ENCODE data around the gene BCL2. TPM values are rescaled to one million over a fixed set of nuclear protein-coding genes. Genes with fewer than 3 reads are reported as not detected.

The BCL2 gene
- total RNA-seq, 4 donors from 2014 or later = 14.3 to 34.8 (median 23.5) TPM

DNA sequence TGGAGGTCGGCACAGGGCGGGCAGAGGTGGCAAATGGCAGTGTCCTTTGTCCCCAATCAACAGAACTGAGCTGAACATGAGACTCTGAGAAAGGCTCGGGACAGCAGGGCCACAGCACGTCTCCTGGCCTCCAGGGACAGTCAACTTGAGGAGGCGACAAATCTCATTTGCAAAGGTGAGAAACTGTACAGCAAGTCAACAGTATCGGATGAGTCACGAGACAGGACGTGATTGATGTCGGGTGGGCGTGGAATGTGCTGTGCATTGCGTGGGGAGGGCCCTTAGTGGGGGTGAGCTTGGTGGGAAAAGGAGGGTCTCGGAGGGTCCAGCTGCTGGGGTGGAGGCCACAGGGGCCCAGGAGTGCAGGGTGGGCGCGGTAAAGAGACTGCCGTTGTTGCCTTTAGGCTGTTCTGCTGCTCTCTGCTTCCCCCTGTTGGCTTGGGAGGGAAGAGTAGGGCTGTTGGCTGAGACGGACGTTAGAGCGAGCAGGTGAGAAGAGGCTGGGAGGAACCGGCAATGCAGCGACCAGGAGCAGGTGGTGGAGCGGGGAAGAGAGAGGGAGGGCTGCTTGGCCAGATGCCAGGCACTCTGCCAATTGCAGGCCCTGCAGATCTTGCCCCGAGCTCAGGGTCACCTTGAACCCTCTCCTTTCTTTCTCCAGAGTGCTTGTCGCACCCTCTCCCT lies 164.3 kb downstream of the BCL2 start:
- DNase-seq = peak; percentile 92
- TF ChIP-seq EP300 (IDR thresholded peaks at IDR 0.05; ENCODE audit: low read depth) (no peak), POLR2AphosphoS5 (IDR thresholded peaks at IDR 0.05) (peak in 2 of 3 donors; percentile 21 to 56), POLR2A (IDR thresholded peaks at IDR 0.05) (peak; percentile 26)
- TF ChIP-seq, protein P1, sequence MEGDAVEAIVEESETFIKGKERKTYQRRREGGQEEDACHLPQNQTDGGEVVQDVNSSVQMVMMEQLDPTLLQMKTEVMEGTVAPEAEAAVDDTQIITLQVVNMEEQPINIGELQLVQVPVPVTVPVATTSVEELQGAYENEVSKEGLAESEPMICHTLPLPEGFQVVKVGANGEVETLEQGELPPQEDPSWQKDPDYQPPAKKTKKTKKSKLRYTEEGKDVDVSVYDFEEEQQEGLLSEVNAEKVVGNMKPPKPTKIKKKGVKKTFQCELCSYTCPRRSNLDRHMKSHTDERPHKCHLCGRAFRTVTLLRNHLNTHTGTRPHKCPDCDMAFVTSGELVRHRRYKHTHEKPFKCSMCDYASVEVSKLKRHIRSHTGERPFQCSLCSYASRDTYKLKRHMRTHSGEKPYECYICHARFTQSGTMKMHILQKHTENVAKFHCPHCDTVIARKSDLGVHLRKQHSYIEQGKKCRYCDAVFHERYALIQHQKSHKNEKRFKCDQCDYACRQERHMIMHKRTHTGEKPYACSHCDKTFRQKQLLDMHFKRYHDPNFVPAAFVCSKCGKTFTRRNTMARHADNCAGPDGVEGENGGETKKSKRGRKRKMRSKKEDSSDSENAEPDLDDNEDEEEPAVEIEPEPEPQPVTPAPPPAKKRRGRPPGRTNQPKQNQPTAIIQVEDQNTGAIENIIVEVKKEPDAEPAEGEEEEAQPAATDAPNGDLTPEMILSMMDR (IDR thresholded peaks at IDR 0.05) = peak; percentile 68 to 98 (median 86)
- Histone ChIP-seq H3K9me3 (no peaks in the 10 kb centered on the region), H3K36me3 (no peaks in the 10 kb centered on the region), H3K4me3 (peak overlapping the region in 2 of 4 donors; percentile 16 to 34), H3K4me1 (peaks cover 17 to 53% (median 33%) of the 10 kb centered on the region in 4 donors), H3K27ac (peak overlapping the region; percentile 73 to 85 (median 76)), H3K27me3 (no peaks in the 10 kb centered on the region)
- intact Hi-C loops (cut with DNase I; ENCODE audit: low total_unique reads) = no loop called here
- 25 to 28% methylated on average over 13 to 23 of the region's 23 CpGs for WGBS, 2 donors (ENCODE audit: low coverage in 1 of 2)
- in situ Hi-C loops (cut with MboI; ENCODE audit: low pct_ligation_motif_present in 1 of 4, low pct_unique_long_range_greater_than_20kb in 1 of 4, low sequenced_read_pairs in 3 of 4) = no loop called here

DNA sequence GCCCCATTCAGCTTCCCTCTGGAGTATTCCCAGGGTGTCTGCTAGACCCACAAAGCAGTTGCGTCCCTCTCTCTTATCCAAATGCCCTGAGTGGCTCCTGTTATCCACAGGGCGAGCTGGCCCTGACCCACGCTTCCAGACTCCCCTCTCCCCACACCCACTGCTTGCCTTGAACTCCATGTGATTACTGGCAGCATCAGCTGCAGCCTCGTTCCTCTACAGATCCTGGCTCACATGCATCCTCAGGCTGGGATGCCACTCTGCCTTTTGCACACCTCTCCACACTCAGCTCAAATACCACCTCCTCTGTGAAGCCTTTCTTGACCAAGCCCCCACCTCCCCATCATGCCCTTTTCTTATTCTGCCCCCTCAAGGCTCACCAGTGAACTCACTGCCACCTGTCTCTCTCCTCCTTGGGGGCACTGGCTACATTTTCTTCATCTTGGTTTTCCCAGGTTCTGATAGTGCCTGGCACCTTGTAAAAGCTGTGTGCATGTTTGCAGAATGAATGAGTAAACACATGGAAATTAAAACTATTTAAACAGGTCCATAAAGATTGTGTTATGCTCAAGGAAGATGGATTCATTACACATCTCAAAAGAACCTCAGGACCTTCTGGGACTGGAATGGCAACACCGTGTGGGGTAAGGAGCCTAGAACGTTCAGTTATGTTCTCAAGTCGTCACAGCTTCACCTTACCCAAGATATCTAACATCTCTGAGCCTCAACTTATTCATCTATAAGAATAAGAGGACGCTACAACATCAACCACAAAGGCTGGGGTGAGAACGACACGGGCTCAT lies 165.0 kb downstream of the BCL2 start:
- TF ChIP-seq, protein P1 (IDR thresholded peaks at IDR 0.05) = no peak
- no peak for TF ChIP-seq EP300 (IDR thresholded peaks at IDR 0.05; ENCODE audit: low read depth)
- no peak for TF ChIP-seq POLR2AphosphoS5 (IDR thresholded peaks at IDR 0.05)
- no peak for TF ChIP-seq POLR2A (IDR thresholded peaks at IDR 0.05)
- WGBS, 2 donors (ENCODE audit: low coverage in 1 of 2) = 41 to 69% methylated on average over 3 to 10 of the region's 10 CpGs
- Histone ChIP-seq H3K9me3 (no peaks in the 10 kb centered on the region), H3K4me1 (peaks cover 17 to 52% (median 31%) of the 10 kb centered on the region in 4 donors), H3K27ac (peak overlapping the region; percentile 73 to 85 (median 76)), H3K27me3 (no peaks in the 10 kb centered on the region), H3K4me3 (peak overlapping the region in 1 of 4 donors; percentile 34), H3K36me3 (no peaks in the 10 kb centered on the region)
- in situ Hi-C loops (cut with MboI; ENCODE audit: low pct_ligation_motif_present in 1 of 4, low pct_unique_long_range_greater_than_20kb in 1 of 4, low sequenced_read_pairs in 3 of 4) (no loop called here), intact Hi-C loops (cut with DNase I; ENCODE audit: low total_unique reads) (no loop called here)
- DNase-seq = no peak

DNA sequence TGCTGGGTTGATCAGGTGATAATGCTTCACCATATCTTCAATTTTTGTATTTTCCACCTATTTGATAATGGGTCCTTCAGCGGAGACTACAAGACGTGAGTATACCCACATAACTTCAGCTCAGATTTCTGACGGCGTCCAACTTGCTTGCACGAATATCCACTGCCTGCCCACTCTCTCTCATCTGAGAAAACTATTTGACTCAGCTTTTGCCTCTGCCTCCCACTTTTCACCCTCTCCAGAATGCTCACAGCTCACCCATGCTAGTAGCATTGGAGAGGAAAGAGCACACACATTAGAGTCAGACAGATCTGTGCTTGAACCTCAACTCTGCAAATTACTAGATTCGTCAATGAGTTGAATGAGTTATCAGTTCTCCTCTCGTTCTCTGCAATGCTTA lies 166.8 kb downstream of the BCL2 start:
- H3K4me1 ChIP-seq = peaks cover 17 to 40% (median 27%) of the 10 kb centered on the region in 4 donors
- no peaks in the 10 kb centered on the region for H3K36me3 ChIP-seq
- DNase-seq = no peak
- intact Hi-C loops (cut with DNase I; ENCODE audit: low total_unique reads) (no loop called here), in situ Hi-C loops (cut with MboI; ENCODE audit: low pct_ligation_motif_present in 1 of 4, low pct_unique_long_range_greater_than_20kb in 1 of 4, low sequenced_read_pairs in 3 of 4) (no loop called here)
- no peak for TF ChIP-seq POLR2A (IDR thresholded peaks at IDR 0.05)
- TF ChIP-seq, protein P1 (IDR thresholded peaks at IDR 0.05) = no peak
- TF ChIP-seq EP300 (IDR thresholded peaks at IDR 0.05; ENCODE audit: low read depth) = no peak
- no peak for TF ChIP-seq POLR2AphosphoS5 (IDR thresholded peaks at IDR 0.05)
- no peak overlapping the region for H3K27ac ChIP-seq
- 80 to 92% methylated on average over 7 of the region's 7 CpGs for WGBS, 2 donors (ENCODE audit: low coverage in 1 of 2)
- H3K9me3 ChIP-seq = no peaks in the 10 kb centered on the region
- no peaks in the 10 kb centered on the region for H3K27me3 ChIP-seq
- no peak overlapping the region for H3K4me3 ChIP-seq

DNA sequence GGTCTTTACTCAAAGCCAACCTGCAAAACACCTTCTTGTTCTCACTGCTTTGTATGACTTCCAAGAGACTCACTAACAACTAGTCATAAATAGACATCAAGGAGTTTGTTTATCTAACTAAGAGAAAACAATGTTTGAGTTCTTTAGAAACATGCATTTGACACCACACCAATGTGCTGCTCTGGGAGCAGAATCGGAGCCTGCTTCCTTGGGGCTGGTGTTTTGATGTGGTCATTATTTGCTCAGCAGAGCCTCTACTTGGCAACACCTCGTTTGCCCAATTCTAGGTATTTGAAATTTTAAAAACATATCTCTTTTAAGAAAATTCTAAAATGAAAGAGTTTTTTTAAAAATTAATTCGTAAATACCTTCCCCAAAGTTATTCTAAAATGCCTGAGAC lies 167.5 kb downstream of the BCL2 start:
- no peak for DNase-seq
- in situ Hi-C loops (cut with MboI; ENCODE audit: low pct_ligation_motif_present in 1 of 4, low pct_unique_long_range_greater_than_20kb in 1 of 4, low sequenced_read_pairs in 3 of 4) = no loop called here

More for the DNA sequence above, 167.5 kb downstream of the BCL2 start:
- 79 to 100% methylated on average over 1 to 3 of the region's 3 CpGs for WGBS, 2 donors (ENCODE audit: low coverage in 1 of 2)
- no peaks in the 10 kb centered on the region for H3K27me3 ChIP-seq
- intact Hi-C loops (cut with DNase I; ENCODE audit: low total_unique reads) = no loop called here
- TF ChIP-seq EP300 (IDR thresholded peaks at IDR 0.05; ENCODE audit: low read depth) (no peak), POLR2A (IDR thresholded peaks at IDR 0.05) (no peak)
- TF ChIP-seq, protein P1 (IDR thresholded peaks at IDR 0.05) = no peak
- no peaks in the 10 kb centered on the region for H3K36me3 ChIP-seq
- H3K4me1 ChIP-seq = peaks cover 15 to 33% (median 21%) of the 10 kb centered on the region in 4 donors
- H3K9me3 ChIP-seq = no peaks in the 10 kb centered on the region
- no peak overlapping the region for H3K27ac ChIP-seq
- H3K4me3 ChIP-seq = no peak overlapping the region

Measured in transverse colon (tissue), 4 donors.